PC-3 (cell line): ENCODE results near the gene MMP11.

Experiments used
- EZH2 ChIP-seq: fragments of 300-600 bp; sonication (generic); IDR thresholded peaks from one replicate; pipeline ENCODE4 v1.6.1; 2017; ENCODE audit warnings: antibody characterized with exemption, mild to moderate bottlenecking, low read length; ENCODE audit not compliant: unreplicated experiment
- TF ChIP-seq, protein P1 (sequence below): fragments of 300-600 bp; sonication (generic); conservative IDR thresholded peaks from 2 replicates; pipeline ENCODE4 v1.5.1; 2017; ENCODE audit warnings: antibody characterized with exemption, low read depth, mild to moderate bottlenecking, low read length

DNA sequence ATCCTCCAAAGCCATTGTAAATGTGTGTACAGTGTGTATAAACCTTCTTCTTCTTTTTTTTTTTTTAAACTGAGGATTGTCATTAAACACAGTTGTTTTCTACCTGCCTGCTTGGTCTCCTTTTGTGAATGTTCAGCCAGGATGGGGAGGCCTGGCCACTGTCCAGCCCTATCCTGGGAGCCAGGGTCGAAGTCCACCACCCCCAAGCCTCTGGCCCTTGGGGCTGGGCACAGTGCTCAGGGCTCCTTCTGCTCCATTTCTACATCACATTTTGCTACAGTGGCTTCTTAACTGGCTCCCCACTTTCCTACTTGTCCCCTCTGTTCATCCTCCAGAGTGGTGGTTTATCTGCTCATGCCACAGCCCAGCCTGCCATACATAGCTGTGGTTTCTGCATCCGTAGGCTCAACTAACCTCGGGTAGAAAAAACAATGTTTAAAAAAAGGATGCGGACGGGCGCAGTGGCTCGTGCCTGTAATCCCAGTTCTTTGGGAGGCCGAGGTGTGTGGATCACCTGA, 11.6 kb downstream of the MMP11 start:
- TF ChIP-seq, protein P1, sequence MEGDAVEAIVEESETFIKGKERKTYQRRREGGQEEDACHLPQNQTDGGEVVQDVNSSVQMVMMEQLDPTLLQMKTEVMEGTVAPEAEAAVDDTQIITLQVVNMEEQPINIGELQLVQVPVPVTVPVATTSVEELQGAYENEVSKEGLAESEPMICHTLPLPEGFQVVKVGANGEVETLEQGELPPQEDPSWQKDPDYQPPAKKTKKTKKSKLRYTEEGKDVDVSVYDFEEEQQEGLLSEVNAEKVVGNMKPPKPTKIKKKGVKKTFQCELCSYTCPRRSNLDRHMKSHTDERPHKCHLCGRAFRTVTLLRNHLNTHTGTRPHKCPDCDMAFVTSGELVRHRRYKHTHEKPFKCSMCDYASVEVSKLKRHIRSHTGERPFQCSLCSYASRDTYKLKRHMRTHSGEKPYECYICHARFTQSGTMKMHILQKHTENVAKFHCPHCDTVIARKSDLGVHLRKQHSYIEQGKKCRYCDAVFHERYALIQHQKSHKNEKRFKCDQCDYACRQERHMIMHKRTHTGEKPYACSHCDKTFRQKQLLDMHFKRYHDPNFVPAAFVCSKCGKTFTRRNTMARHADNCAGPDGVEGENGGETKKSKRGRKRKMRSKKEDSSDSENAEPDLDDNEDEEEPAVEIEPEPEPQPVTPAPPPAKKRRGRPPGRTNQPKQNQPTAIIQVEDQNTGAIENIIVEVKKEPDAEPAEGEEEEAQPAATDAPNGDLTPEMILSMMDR, result no peak
- TF ChIP-seq EZH2, result no peak
